ENCODE results near the gene UBAC2. TPM values are rescaled to one million over a fixed set of nuclear protein-coding genes. Genes with fewer than 3 reads are reported as not detected.

UBAC2 gene
- total RNA-seq, 4 donors from 2014 or later = 56.8 to 88.5 (median 77.7) TPM

DNA sequence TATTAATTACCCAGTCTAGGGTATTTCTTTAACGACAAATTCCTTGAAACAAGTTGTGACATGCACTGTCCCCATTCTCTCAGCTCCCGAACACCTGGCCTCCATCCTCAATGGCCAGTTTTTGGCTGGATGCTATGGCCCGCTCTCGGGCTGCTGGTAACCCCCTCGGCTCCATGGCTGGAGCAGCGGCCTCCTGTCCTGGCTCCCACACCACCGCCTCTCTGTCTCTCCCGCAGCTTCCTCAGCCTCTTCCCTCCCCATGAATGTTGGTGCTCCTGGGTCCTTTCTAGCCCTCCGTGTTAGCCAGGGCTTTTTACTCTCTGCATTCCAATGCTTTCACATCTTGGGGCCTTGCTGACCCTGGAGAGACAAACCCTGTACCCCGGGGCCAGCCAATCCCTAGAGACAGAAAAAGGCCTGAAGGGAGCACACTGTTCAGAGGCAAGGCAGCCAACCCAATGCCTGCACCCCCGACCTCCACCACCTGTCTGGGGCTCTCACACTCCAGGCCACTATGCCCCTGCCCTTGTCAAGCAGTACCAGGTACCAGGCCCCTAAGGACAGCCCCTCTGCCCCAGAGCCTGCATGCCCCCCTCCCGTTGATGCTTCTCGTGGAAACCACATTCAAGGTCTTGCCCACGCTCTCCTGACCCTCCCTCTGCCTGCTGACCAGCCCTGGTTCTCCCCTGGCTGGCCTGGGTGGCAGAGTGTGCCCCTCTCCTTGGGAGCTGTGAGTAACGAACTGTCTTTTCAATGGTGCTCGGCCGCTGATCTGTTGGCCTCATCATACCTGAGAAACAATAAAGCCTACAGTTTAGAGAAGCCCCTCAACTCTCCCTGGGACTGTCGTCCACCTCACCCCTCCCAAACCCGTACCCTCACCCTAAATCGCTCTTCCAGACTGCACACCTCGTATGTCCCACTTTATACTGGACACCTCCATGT lies 193.4 kb downstream of the UBAC2 start:
- DNase-seq = no peak
- Histone ChIP-seq H3K36me3 (no peaks in the 10 kb centered on the region), H3K27me3 (no peaks in the 10 kb centered on the region), H3K9me3 (no peaks in the 10 kb centered on the region), H3K27ac (no peak overlapping the region), H3K4me1 (no peaks in the 10 kb centered on the region), H3K4me3 (replicated peaks in 1 of 3) (no peak overlapping the region)
- WGBS, 2 donors = 92 to 95% methylated on average over 21 of the region's 21 CpGs
- intact Hi-C loops (cut with DNase I) = no loop called here
- TF ChIP-seq, protein P1, sequence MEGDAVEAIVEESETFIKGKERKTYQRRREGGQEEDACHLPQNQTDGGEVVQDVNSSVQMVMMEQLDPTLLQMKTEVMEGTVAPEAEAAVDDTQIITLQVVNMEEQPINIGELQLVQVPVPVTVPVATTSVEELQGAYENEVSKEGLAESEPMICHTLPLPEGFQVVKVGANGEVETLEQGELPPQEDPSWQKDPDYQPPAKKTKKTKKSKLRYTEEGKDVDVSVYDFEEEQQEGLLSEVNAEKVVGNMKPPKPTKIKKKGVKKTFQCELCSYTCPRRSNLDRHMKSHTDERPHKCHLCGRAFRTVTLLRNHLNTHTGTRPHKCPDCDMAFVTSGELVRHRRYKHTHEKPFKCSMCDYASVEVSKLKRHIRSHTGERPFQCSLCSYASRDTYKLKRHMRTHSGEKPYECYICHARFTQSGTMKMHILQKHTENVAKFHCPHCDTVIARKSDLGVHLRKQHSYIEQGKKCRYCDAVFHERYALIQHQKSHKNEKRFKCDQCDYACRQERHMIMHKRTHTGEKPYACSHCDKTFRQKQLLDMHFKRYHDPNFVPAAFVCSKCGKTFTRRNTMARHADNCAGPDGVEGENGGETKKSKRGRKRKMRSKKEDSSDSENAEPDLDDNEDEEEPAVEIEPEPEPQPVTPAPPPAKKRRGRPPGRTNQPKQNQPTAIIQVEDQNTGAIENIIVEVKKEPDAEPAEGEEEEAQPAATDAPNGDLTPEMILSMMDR (IDR thresholded peaks at IDR 0.05) = no peak
- TF ChIP-seq POLR2A (IDR thresholded peaks at IDR 0.05) = no peak

DNA sequence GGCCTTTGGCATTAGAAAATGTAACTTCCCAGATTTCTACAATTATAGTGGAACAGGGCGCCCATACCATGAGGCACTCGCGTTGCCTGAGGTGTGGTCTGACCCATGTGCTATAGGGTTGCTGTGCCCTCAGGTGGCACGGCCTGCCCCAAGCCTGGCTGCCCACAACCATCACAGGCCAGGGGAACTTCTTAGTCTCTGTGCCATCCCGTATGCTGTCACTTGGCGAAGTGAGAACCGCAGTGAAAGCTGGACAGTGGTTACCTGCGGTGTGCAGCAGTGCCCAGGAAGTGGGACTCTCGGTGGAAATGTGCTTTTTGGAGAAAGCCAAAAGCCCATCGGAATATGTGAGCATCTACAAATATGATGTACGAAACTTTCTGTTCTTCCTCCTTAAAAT lies 194.8 kb downstream of the UBAC2 start:
- no peaks in the 10 kb centered on the region for H3K27me3 ChIP-seq
- TF ChIP-seq, protein P1 (IDR thresholded peaks at IDR 0.05) = no peak
- no peak for TF ChIP-seq POLR2A (IDR thresholded peaks at IDR 0.05)
- WGBS, 2 donors = 95 to 97% methylated on average over 10 to 11 of the region's 11 CpGs
- H3K4me1 ChIP-seq = no peaks in the 10 kb centered on the region
- H3K27ac ChIP-seq = no peak overlapping the region
- no peaks in the 10 kb centered on the region for H3K36me3 ChIP-seq
- no peak overlapping the region for H3K4me3 ChIP-seq (replicated peaks in 1 of 3)
- intact Hi-C loops (cut with DNase I) = no loop called here
- H3K9me3 ChIP-seq = no peaks in the 10 kb centered on the region
- DNase-seq = no peak

DNA sequence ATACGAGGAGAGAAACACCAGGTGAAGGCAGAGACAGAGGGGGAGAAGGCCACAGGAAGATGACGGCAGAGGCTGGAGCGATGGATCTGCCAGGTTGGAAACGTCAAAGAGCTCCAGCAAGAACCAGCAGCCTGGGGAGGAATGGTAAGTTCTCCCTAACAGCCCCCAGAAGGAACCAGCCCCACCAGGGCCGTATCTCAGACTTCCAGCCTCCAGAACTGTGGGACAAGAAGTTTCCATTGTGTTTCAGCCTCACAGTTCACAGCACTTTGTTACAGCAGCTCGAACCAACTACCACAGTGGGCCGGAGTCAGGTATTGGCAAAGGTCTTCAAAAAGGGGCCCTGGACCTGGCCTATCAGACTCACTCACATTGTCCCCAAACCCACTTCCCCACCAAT lies 195.8 kb downstream of the UBAC2 start:
- Histone ChIP-seq H3K4me3 (replicated peaks in 1 of 3) (no peak overlapping the region), H3K36me3 (no peaks in the 10 kb centered on the region), H3K27me3 (no peaks in the 10 kb centered on the region), H3K27ac (no peak overlapping the region), H3K4me1 (no peaks in the 10 kb centered on the region), H3K9me3 (no peaks in the 10 kb centered on the region)
- WGBS, 2 donors = 91 to 95% methylated on average over 7 of the region's 7 CpGs
- no peak for TF ChIP-seq POLR2A (IDR thresholded peaks at IDR 0.05)
- TF ChIP-seq, protein P1 (IDR thresholded peaks at IDR 0.05) = no peak
- intact Hi-C loops (cut with DNase I) = no loop called here
- no peak for DNase-seq

DNA sequence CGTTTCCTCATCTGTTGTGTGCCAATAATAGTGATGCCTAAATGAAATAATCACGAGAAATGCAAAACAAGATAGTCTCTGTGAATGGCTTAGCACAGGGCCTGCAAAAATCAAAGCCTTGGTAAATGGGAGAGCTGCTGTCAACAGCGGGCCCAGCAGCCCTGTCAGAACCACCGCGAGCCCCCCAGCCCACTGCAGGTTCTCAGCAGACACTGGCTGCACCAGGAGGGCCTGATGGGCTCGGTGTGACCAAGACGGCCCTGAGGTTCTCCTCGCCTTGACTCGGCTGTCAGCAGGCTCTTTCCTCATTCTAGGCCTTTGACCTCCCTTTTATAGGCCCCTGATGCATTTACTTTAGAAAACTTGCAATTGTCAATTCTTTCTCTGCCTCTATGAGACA lies 197.4 kb downstream of the UBAC2 start:
- DNase-seq = no peak
- TF ChIP-seq, protein P1 (IDR thresholded peaks at IDR 0.05) = no peak
- TF ChIP-seq POLR2A (IDR thresholded peaks at IDR 0.05) = no peak
- no peak overlapping the region for H3K27ac ChIP-seq
- 94 to 95% methylated on average over 9 of the region's 9 CpGs for WGBS, 2 donors
- H3K27me3 ChIP-seq = no peaks in the 10 kb centered on the region
- H3K4me1 ChIP-seq = no peaks in the 10 kb centered on the region
- no peaks in the 10 kb centered on the region for H3K36me3 ChIP-seq
- H3K9me3 ChIP-seq = no peaks in the 10 kb centered on the region
- intact Hi-C loops (cut with DNase I) = no loop called here
- H3K4me3 ChIP-seq (replicated peaks in 1 of 3) = no peak overlapping the region

DNA sequence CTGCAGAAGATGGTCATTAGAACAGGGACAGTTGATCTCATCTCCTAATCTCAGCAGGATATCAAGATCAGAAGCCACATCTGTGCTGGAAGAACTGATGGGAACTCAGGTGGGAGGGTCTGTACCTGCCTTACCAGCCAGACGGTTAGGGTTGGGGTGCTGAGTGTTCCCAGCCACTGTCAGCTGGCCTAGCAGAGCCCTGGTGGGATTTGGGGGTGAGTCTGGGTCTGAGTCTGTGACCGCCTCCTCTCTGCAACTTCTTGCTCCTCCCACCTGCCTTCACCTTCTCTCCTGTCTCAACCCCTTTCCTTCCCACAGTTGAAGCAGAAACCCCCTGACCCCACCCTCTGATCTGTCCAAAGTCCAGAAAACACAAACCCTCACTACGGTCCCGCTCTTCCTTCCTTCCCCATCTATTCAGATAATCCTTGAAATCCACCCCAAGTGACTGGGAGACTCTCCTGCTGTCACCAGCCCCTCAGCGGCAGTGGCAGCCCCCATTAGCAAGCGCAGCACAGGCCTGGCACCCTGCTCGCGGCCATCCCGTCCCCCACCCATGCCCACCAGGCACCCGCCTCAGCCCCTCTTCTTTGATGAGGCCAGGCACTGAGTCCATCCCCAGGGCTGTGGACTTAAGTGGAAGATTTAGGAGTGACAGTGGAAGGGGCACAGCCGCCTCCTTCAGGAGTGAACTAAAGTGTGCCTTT lies 198.4 kb downstream of the UBAC2 start:
- H3K27me3 ChIP-seq = no peaks in the 10 kb centered on the region
- TF ChIP-seq, protein P1 (IDR thresholded peaks at IDR 0.05) = no peak
- no peak for TF ChIP-seq POLR2A (IDR thresholded peaks at IDR 0.05)
- no peak overlapping the region for H3K4me3 ChIP-seq (replicated peaks in 1 of 3)
- no peaks in the 10 kb centered on the region for H3K9me3 ChIP-seq
- no peaks in the 10 kb centered on the region for H3K36me3 ChIP-seq
- no peak overlapping the region for H3K27ac ChIP-seq
- H3K4me1 ChIP-seq = no peaks in the 10 kb centered on the region
- WGBS, 2 donors = 96% methylated on average over 11 of the region's 11 CpGs
- DNase-seq = no peak
- intact Hi-C loops (cut with DNase I) = no loop called here
